Nephron (organoid): ENCODE results near the gene CCNK.

Experiments
- H3K27ac Mint-ChIP-seq, 3 experiments: 2 replicates each; pipeline ENCODE4 v1.8.0; 2020; ENCODE audit warnings: mixed read lengths in 3 of 3, mild to moderate bottlenecking in 2 of 3, moderate library complexity in 1 of 3
- H3K27me3 Mint-ChIP-seq: 2 replicates; pipeline ENCODE4 v1.8.0; 2021; ENCODE audit warnings: low read depth, mild to moderate bottlenecking, moderate library complexity, mixed read lengths
- H3K36me3 Mint-ChIP-seq: 2 replicates; pipeline ENCODE4 v1.8.0; 2020; ENCODE audit warnings: low read depth, mixed read lengths
- H3K4me1 Mint-ChIP-seq: 2 replicates; pipeline ENCODE4 v1.8.0; 2020; ENCODE audit warnings: mixed read lengths
- H3K4me3 Mint-ChIP-seq, 3 experiments: 2 replicates each; pipeline ENCODE4 v1.8.0; 2020; ENCODE audit warnings: mild to moderate bottlenecking in 3 of 3, mixed read lengths in 3 of 3, moderate library complexity in 2 of 3
- H3K9me3 Mint-ChIP-seq: 2 replicates; pipeline ENCODE4 v1.8.0; 2020; ENCODE audit warnings: mixed read lengths
- CTCF ChIP-seq, 3 experiments: fragments of 200-600 bp; sonication (generic); IDR thresholded peaks; one replicate each; pipeline ENCODE4 v1.5.0; 2021; ENCODE audit warnings: antibody characterized with exemption in 3 of 3; ENCODE audit not compliant: unreplicated experiment in 3 of 3

The CCNK gene

GRCh38 chr14:99461411-99462085 is 19.7 kb upstream of the CCNK start:
- Mint-ChIP-seq H3K4me1 (peaks cover 43% of the 10 kb centered on the region), H3K36me3 (peaks cover 61% of the 10 kb centered on the region), H3K27me3 (no peaks in the 10 kb centered on the region), H3K27ac (peak overlapping the region in 1 of 3 experiments; percentile 24), H3K9me3 (no peaks in the 10 kb centered on the region), H3K4me3 (no peak overlapping the region)
- no peak for TF ChIP-seq CTCF (IDR thresholded peaks at IDR 0.05; ENCODE audit: unreplicated experiment in 3 of 3)

DNA sequence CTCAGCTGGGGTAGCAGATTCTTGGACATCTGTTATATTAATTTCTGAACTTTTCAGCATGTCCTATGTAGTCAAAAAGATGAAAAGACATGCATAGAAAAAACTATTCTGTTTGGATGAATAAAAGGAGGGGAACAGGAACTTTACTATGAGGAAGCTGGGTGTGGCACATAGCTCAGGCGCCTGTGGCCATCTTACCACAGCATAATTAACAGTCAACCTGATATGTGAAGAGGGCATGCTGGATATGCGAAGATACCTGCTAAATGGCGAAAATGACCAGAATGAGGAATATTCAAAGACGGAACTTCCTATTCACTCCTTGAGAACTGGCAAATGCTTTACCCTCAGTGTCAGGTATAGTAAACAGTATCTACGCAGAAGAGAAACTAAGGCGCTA is 19.0 kb upstream of the CCNK start:
- H3K27ac Mint-ChIP-seq, result no peak overlapping the region
- no peaks in the 10 kb centered on the region for H3K9me3 Mint-ChIP-seq
- H3K4me3 Mint-ChIP-seq, result no peak overlapping the region
- no peaks in the 10 kb centered on the region for H3K27me3 Mint-ChIP-seq
- TF ChIP-seq CTCF (IDR thresholded peaks at IDR 0.05; ENCODE audit: unreplicated experiment in 3 of 3), result no peak
- peaks cover 55% of the 10 kb centered on the region for H3K36me3 Mint-ChIP-seq
- peaks cover 49% of the 10 kb centered on the region for H3K4me1 Mint-ChIP-seq

DNA sequence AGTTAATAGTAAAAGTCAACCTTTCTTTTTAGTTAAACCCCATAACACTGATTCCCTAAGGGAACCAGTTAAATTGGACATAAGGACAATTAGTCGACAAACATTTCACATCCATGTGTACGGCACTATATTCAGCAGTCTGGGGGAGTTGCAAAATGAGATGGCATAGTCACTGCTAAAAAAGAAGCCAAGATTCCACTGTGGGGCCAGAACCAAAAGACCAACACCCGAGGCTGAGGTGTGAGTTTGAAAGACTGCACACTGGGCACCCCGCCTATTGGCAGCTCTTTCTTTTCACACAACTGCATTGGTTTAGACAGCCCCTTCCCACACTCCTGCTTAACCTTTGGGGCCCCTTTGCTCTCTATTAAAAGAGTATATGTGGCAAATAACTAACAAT is 17.2 kb upstream of the CCNK start:
- peaks cover 66% of the 10 kb centered on the region for H3K4me1 Mint-ChIP-seq
- H3K27me3 Mint-ChIP-seq, result no peaks in the 10 kb centered on the region
- H3K36me3 Mint-ChIP-seq, result peaks cover 45% of the 10 kb centered on the region

DNA sequence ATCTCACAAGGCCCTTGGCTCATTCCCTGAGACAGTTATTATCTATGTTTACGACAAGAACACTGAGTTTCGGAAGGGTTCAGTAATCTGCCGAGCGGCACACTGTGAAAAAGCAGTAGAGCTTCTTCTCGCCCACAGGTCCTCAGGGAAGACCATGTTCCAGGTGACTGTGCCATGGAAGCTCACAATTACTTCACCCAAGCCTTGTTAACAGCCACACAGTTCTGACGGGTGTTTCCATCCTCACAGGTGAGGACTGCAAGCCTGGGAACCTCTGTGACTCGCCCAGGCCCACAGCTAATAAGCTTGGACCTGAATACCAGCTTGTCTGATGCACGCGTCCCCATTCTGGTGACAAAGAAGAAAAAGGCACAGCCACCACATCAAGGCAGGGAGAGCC is 15.9 kb upstream of the CCNK start:
- peaks cover 34% of the 10 kb centered on the region for H3K36me3 Mint-ChIP-seq
- H3K9me3 Mint-ChIP-seq, result no peaks in the 10 kb centered on the region
- H3K27me3 Mint-ChIP-seq, result no peaks in the 10 kb centered on the region
- H3K4me3 Mint-ChIP-seq, result no peak overlapping the region
- peaks cover 64% of the 10 kb centered on the region for H3K4me1 Mint-ChIP-seq
- no peak for TF ChIP-seq CTCF (IDR thresholded peaks at IDR 0.05; ENCODE audit: unreplicated experiment in 3 of 3)
- peak overlapping the region in 1 of 3 experiments; percentile 6 for H3K27ac Mint-ChIP-seq

More for the DNA sequence above, 17.2 kb upstream of the CCNK start:
- no peak overlapping the region for H3K27ac Mint-ChIP-seq
- TF ChIP-seq CTCF (IDR thresholded peaks at IDR 0.05; ENCODE audit: unreplicated experiment in 3 of 3), result no peak
- no peak overlapping the region for H3K4me3 Mint-ChIP-seq
- H3K9me3 Mint-ChIP-seq, result no peaks in the 10 kb centered on the region

GRCh38 chr14:99466758-99467157 is 14.5 kb upstream of the CCNK start:
- peak overlapping the region; percentile 50 to 78 (median 68) for H3K27ac Mint-ChIP-seq
- no peak overlapping the region for H3K4me3 Mint-ChIP-seq
- TF ChIP-seq CTCF (IDR thresholded peaks at IDR 0.05; ENCODE audit: unreplicated experiment in 3 of 3), result no peak
- H3K36me3 Mint-ChIP-seq, result peaks cover 25% of the 10 kb centered on the region
- no peaks in the 10 kb centered on the region for H3K9me3 Mint-ChIP-seq
- H3K4me1 Mint-ChIP-seq, result peaks cover 64% of the 10 kb centered on the region
- no peaks in the 10 kb centered on the region for H3K27me3 Mint-ChIP-seq
